NB4 (cell line): Measurements from ENCODE around the gene SLCO2B1.
A peak's percentile ranks its signal among the peaks of the same experiment; 100 is the strongest.

Source experiments
- DNase-seq: peaks from one replicate; pipeline ENCODE4 v3.0.0; 2010; ENCODE audit warnings: low read depth
- H3K4me3 ChIP-seq: one replicate; pipeline ENCODE4 v1.5.1; 2011; ENCODE audit warnings: mild to moderate bottlenecking, low read depth, low read length, moderate library complexity
- CTCF ChIP-seq: IDR thresholded peaks from one replicate; pipeline ENCODE4 v1.5.1; 2012; ENCODE audit warnings: low read depth, low read length
- MAX ChIP-seq: IDR thresholded peaks from 2 replicates; pipeline ENCODE4 v1.6.1; 2011; ENCODE audit warnings: low read depth, low read length
- MYC ChIP-seq: IDR thresholded peaks from 2 replicates; pipeline ENCODE4 v1.6.1; 2011; ENCODE audit warnings: low read depth, low read length
- POLR2A ChIP-seq: IDR thresholded peaks from 2 replicates; pipeline ENCODE4 v1.6.1; 2011; ENCODE audit warnings: mild to moderate bottlenecking; ENCODE audit not compliant: insufficient read length; ENCODE audit errors: extremely low read depth

The SLCO2B1 gene

GRCh38 chr11:75170516-75171201 is 19.8 kb downstream of the SLCO2B1 start:
- DNase-seq, result no peak
- H3K4me3 ChIP-seq, result no peak overlapping the region
- TF ChIP-seq MAX (no peak), MYC (no peak), CTCF (no peak), POLR2A (no peak)

GRCh38 chr11:75173336-75173735 is 22.4 kb downstream of the SLCO2B1 start:
- no peak for DNase-seq
- H3K4me3 ChIP-seq, result no peak overlapping the region
- TF ChIP-seq CTCF, result no peak
- no peak for TF ChIP-seq MYC

GRCh38 chr11:75174781-75175370 is 24.0 kb downstream of the SLCO2B1 start:
- H3K4me3 ChIP-seq, result no peak overlapping the region
- peak; percentile 63 for DNase-seq

GRCh38 chr11:75182664-75183063 is 31.8 kb downstream of the SLCO2B1 start:
- no peak for DNase-seq
- TF ChIP-seq MYC (no peak), MAX (no peak), POLR2A (no peak), CTCF (no peak)
- H3K4me3 ChIP-seq, result no peak overlapping the region

More at GRCh38 chr11:75174781-75175370, 24.0 kb downstream of the SLCO2B1 start:
- TF ChIP-seq CTCF, result no peak
- peak; percentile 90 for TF ChIP-seq MAX
- TF ChIP-seq MYC, result peak; percentile 37; the same call in 1 of the 2 replicates

- no peak for DNase-seq
- H3K4me3 ChIP-seq, result no peak overlapping the region
- TF ChIP-seq CTCF (no peak), POLR2A (no peak), MAX (no peak), MYC (no peak)
Observed at GRCh38 chr11:75184051-75184450, 33.1 kb downstream of the SLCO2B1 start.
